Heart left ventricle (tissue), 16 donors: ENCODE results near the gene CACNA1D. TPM values are rescaled to one million over a fixed set of nuclear protein-coding genes. Genes with fewer than 3 reads are reported as not detected.

Experiments used
- ATAC-seq, 4 donors: fragments of 200-7000 bp; cut with Tn5 transposase; one replicate each; pipeline ENCODE4 v1.9.1; 2020 to 2022; ENCODE audit warnings: moderate library complexity in 4 of 4, mild to moderate bottlenecking in 3 of 4, moderate number of reproducible peaks in 1 of 4
- DNase-seq, 5 donors: peaks; one replicate each; pipeline ENCODE4 v3.0.0-alpha.2; 2020
- H3K27ac ChIP-seq, 12 donors: fragments of 200-600 bp; sonication (generic) in 4 of 12; one replicate each; pipeline versions ENCODE4 v1.5.0 to v1.8.0; 2016 to 2022; ENCODE audit warnings: mild to moderate bottlenecking in 2 of 12
- H3K27me3 ChIP-seq, 9 donors: fragments of 200-600 bp; sonication (generic) in 2 of 9; one replicate each; pipeline versions ENCODE4 v1.5.1 to v1.8.0; 2016 to 2022; ENCODE audit warnings: mild to moderate bottlenecking in 3 of 9
- H3K36me3 ChIP-seq, 9 donors: fragments of 200-600 bp; sonication (generic) in 2 of 9; one replicate each; pipeline versions ENCODE4 v1.5.0 to v1.8.0; 2018 to 2022; ENCODE audit warnings: mild to moderate bottlenecking in 2 of 9
- H3K4me1 ChIP-seq, 12 donors: fragments of 200-600 bp; sonication (generic) in 4 of 12; one replicate each; pipeline versions ENCODE4 v1.5.0 to v1.8.0; 2016 to 2022; ENCODE audit warnings: mild to moderate bottlenecking in 3 of 12
- H3K4me3 ChIP-seq, 12 donors: fragments of 200-600 bp; sonication (generic) in 4 of 12; one replicate each; pipeline versions ENCODE4 v1.5.0 to v1.8.0; 2017 to 2022; ENCODE audit warnings: mild to moderate bottlenecking in 9 of 12, moderate library complexity in 4 of 12
- H3K9me3 ChIP-seq, 12 donors: fragments of 200-600 bp; sonication (generic) in 4 of 12; one replicate each; pipeline versions ENCODE4 v1.5.0 to v1.8.0; 2016 to 2022; ENCODE audit warnings: mild to moderate bottlenecking in 1 of 12
- CTCF ChIP-seq, 12 donors: fragments of 200-600 bp; sonication (generic) in 4 of 12; IDR thresholded peaks; one replicate each; pipeline versions ENCODE4 v1.5.0 to v1.8.0; 2018 to 2022; ENCODE audit warnings: antibody characterized with exemption in 12 of 12, mild to moderate bottlenecking in 5 of 12
- POLR2A ChIP-seq, 2 donors: fragments of 450-650 bp; IDR thresholded peaks; one replicate each; pipeline ENCODE4 v1.6.1; 2017; ENCODE audit warnings: antibody characterized with exemption in 2 of 2, mild to moderate bottlenecking in 2 of 2, moderate library complexity in 2 of 2
- WGBS, 4 donors: extraction: QIAGEN DNeasy Blood & Tissue Kit in 2 of 4; methylation state at CpG; one replicate each; pipeline versions ENCODE4 v1.1.5 to v1.1.7; 2013 to 2018; 5-methylcytosine and 5-hydroxymethylcytosine counted together
- intact Hi-C, 10 donors: fragments of 100-400 bp; cut with DNase I; formaldehyde crosslinking; loops; one replicate each; pipeline versions ENCODE4 v1.11.1 to v1.14.2; 2022
- polyA plus RNA-seq, 2 donors: library from polyadenylated mRNA; stranded (reverse); fragments of 200-250 nt; gene quantifications; one replicate each; pipeline ENCODE4 v1.2.3, GENCODE V29; 2013
- total RNA-seq, 9 donors: library from RNA; depleted of rRNA in 2 of 9; stranded (reverse); fragments of >200 nt in 2 of 9; fragmentation: NEBNext Ultra II Directional in 3 of 9; extraction: Animal tissue kit (Norgen Biotek cat#: 25700) in 3 of 9; gene quantifications; one replicate each; pipeline versions ENCODE4 v1.1.0 to v1.2.4, GENCODE V29; 2016 to 2023
- donor health status: ischemic (EF 13 %, LVEDD 7.1; RV severe dilation, severe dysfunction).
- donor health status: healthy with polysubstance abuse.
- donor health status: DM: no; HTN: yes; CAD: no.
- donor health status: DM: no; HTN: no; CAD: no.
- donor health status: ischemic (EF 25% LVEDD 6.9; RV normal size, moderate dysfunction).
- donor health status: ischemic (EF 25% LVEDD 5.7; RV mildly dilated, moderate dysfunction).
- donor health status: healthy.
- donor health status: DM: yes; HTN: yes; CAD: no.
- donor health status: ischemic (EF 35%, LVEDD 5.7; RV mildly dilated, moderate dysfunction).
- donor health status: nonischemic (EF 11% LVEDD 7.7; RV severe dilation, severe dysfunction).
- donor health status: DM: yes; HTN: yes; CAD: no.
- donor health status: PGD.
- donor health status: ischemic (EF 29% LVEDD 5.4; RV normal size, mild dysfunction).
- donor health status: nonischemic (EF 23%, LVEDD 6.1; RV moderate dilation, normal function).

The CACNA1D gene
- total and polyA plus RNA-seq, 11 donors = 0.06 to 2.4 (median 0.40) TPM; not detected in 1

- peaks cover 0 to 3% (median 0%) of the 10 kb centered on the region in 9 donors for H3K27me3 ChIP-seq
- H3K36me3 ChIP-seq = no peaks in the 10 kb centered on the region
- H3K9me3 ChIP-seq = no peaks in the 10 kb centered on the region
- no peak overlapping the region for H3K4me3 ChIP-seq
- DNase-seq (peak in 3 of 5 donors; percentile 25 to 65 (median 59)), ATAC-seq (peak; percentile 16 to 84 (median 74))
- intact Hi-C loops = no loop called here
- peak overlapping the region in 1 of 12 donors; percentile 19 for H3K27ac ChIP-seq
- peaks cover 0 to 37% (median 0%) of the 10 kb centered on the region in 12 donors for H3K4me1 ChIP-seq
- no peak for TF ChIP-seq CTCF (IDR thresholded peaks at IDR 0.05)
- TF ChIP-seq POLR2A (IDR thresholded peaks at IDR 0.05) = no peak
- WGBS, 4 donors = 59 to 81% (median 67%) methylated on average over 17 of the region's 17 CpGs
Observed at GRCh38 chr3:53750253-53751210, 256.1 kb downstream of the CACNA1D start.

GRCh38 chr3:53753518-53754183, 259.2 kb downstream of the CACNA1D start:
- DNase-seq = no peak
- Histone ChIP-seq H3K4me1 (peaks cover 0 to 37% (median 0%) of the 10 kb centered on the region in 12 donors), H3K9me3 (no peaks in the 10 kb centered on the region), H3K27ac (peak overlapping the region in 1 of 12 donors; percentile 77), H3K36me3 (no peaks in the 10 kb centered on the region), H3K27me3 (peaks cover 0 to 3% (median 0%) of the 10 kb centered on the region in 9 donors), H3K4me3 (no peak overlapping the region)
- TF ChIP-seq POLR2A (IDR thresholded peaks at IDR 0.05) (no peak), CTCF (IDR thresholded peaks at IDR 0.05) (no peak)
- 82 to 93% (median 89%) methylated on average over 6 to 9 of the region's 9 CpGs for WGBS, 4 donors
- intact Hi-C loops = no loop called here
- no peak for ATAC-seq

GRCh38 chr3:53754325-53754724, 259.9 kb downstream of the CACNA1D start:
- DNase-seq (peak in 1 of 5 donors; percentile 37), ATAC-seq (peak in 2 of 4 donors; percentile 48 to 72)
- Histone ChIP-seq H3K4me1 (peaks cover 0 to 32% (median 0%) of the 10 kb centered on the region in 12 donors), H3K27me3 (peaks cover 0 to 5% (median 0%) of the 10 kb centered on the region in 9 donors), H3K27ac (peak overlapping the region in 1 of 12 donors; percentile 77), H3K9me3 (no peaks in the 10 kb centered on the region), H3K36me3 (no peaks in the 10 kb centered on the region), H3K4me3 (no peak overlapping the region)
- 82 to 92% (median 88%) methylated on average over 9 of the region's 9 CpGs for WGBS, 4 donors
- TF ChIP-seq POLR2A (IDR thresholded peaks at IDR 0.05) = no peak
- peak in 2 of 12 donors; percentile 9 to 13 for TF ChIP-seq CTCF (IDR thresholded peaks at IDR 0.05)
- intact Hi-C loops = no loop called here

GRCh38 chr3:53758846-53759245, 264.4 kb downstream of the CACNA1D start:
- WGBS, 4 donors = 70 to 74% (median 71%) methylated on average over 3 of the region's 3 CpGs
- no peak for TF ChIP-seq CTCF (IDR thresholded peaks at IDR 0.05)
- no peak for TF ChIP-seq POLR2A (IDR thresholded peaks at IDR 0.05)
- DNase-seq (no peak), ATAC-seq (no peak)
- Histone ChIP-seq H3K9me3 (no peaks in the 10 kb centered on the region), H3K27ac (no peak overlapping the region), H3K27me3 (peaks cover 0 to 9% (median 0%) of the 10 kb centered on the region in 9 donors), H3K36me3 (no peaks in the 10 kb centered on the region), H3K4me1 (peaks cover 0 to 10% (median 0%) of the 10 kb centered on the region in 12 donors), H3K4me3 (no peak overlapping the region)
- intact Hi-C loops = no loop called here
